IPS-18c (cell line): Measurements from ENCODE around the gene SYT13.

Source experiments
- H3K4me3 ChIP-seq: 2 replicates; pipeline ENCODE4 v1.7.0; 2013; ENCODE audit warnings: low read depth, mild to moderate bottlenecking, low read length, moderate library complexity; ENCODE audit not compliant: insufficient read depth
- H3K9me3 ChIP-seq: one replicate; pipeline ENCODE4 v1.6.1; 2013; ENCODE audit warnings: mild to moderate bottlenecking, low read length, moderate library complexity; ENCODE audit not compliant: control insufficient read depth, insufficient read depth

The SYT13 gene

GRCh38 chr11:45237711-45238315 lies 48.3 kb downstream of the SYT13 start:
- H3K4me3 ChIP-seq, result no peak overlapping the region
- H3K9me3 ChIP-seq, result peaks cover 3% of the 10 kb centered on the region

DNA sequence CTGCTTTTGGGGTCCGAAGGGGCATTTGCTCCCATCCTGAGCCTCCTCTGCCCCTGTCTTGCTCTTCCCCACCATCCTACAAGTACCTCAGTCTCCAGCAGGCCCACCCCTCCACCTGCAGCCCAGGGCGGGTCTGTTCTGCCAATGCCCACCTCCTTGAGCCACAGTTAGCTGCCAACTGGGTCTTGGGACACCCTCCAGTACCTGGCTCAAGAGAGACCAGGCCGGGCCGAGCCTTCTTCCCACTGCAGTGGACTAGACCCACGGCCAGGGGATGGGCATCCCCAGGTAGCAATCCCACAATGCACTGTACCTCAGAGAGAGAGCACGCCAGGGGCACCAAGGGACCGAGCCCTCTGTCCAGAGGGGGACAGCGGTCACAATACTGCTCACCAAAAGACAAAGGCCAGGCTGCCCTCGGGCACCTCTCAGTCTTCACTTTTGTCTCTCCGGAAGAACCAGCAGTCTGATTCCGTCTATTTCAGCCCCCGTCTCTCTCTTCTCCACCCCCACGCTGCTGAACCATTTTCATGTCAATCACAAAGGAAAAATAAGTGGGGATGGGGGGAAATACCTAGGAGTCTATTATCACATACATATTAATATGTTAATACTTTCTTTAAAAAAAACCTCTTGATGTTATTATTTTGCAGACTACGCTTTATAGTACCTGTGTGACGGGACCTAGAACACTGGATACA lies 51.7 kb downstream of the SYT13 start:
- no peak overlapping the region for H3K4me3 ChIP-seq
- H3K9me3 ChIP-seq, result peaks cover 3% of the 10 kb centered on the region

- Histone ChIP-seq H3K9me3 (peaks cover 3% of the 10 kb centered on the region), H3K4me3 (no peak overlapping the region)
These were observed 52.4 kb downstream of the SYT13 start for GRCh38 chr11:45233804-45234170.

- Histone ChIP-seq H3K9me3 (peaks cover 3% of the 10 kb centered on the region), H3K4me3 (no peak overlapping the region)
These were observed 52.9 kb downstream of the SYT13 start for GRCh38 chr11:45233121-45233803.

GRCh38 chr11:45232341-45233080 lies 53.6 kb downstream of the SYT13 start:
- H3K9me3 ChIP-seq, result peaks cover 3% of the 10 kb centered on the region
- H3K4me3 ChIP-seq, result no peak overlapping the region

DNA sequence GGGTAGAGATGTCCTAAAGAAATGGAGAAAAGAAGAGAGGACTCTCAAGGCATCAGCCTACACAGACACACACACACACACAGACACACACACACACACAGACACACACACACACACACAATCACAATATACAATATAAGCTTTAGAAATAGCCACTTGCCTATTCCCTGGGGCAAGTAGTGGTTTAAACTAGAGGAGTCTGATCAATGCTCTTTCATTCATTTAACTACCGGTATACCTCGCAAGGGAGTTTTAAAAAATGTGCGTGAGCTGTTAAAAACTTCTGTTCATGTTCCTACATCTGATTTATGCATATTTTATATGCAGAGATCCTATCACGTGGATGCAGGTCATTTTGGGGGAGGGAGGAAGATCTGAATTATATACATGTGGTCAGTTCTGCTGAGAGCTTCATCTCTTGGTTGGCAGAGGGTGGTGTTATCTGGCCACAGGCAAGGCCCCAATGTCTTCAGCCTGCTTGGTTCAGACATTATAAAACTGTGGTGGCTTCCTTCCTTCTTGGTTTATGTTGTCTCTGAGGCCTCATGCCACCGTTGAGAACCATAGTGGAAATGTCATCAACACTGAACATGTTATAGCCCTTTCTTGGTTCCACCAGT lies 56.6 kb downstream of the SYT13 start:
- Histone ChIP-seq H3K9me3 (no peaks in the 10 kb centered on the region), H3K4me3 (no peak overlapping the region)

GRCh38 chr11:45227836-45228235 lies 58.3 kb downstream of the SYT13 start:
- H3K9me3 ChIP-seq, result no peaks in the 10 kb centered on the region
- no peak overlapping the region for H3K4me3 ChIP-seq

GRCh38 chr11:45226901-45227300 lies 59.2 kb downstream of the SYT13 start:
- no peak overlapping the region; the same call in 1 of the 2 replicates for H3K4me3 ChIP-seq
- no peaks in the 10 kb centered on the region for H3K9me3 ChIP-seq

DNA sequence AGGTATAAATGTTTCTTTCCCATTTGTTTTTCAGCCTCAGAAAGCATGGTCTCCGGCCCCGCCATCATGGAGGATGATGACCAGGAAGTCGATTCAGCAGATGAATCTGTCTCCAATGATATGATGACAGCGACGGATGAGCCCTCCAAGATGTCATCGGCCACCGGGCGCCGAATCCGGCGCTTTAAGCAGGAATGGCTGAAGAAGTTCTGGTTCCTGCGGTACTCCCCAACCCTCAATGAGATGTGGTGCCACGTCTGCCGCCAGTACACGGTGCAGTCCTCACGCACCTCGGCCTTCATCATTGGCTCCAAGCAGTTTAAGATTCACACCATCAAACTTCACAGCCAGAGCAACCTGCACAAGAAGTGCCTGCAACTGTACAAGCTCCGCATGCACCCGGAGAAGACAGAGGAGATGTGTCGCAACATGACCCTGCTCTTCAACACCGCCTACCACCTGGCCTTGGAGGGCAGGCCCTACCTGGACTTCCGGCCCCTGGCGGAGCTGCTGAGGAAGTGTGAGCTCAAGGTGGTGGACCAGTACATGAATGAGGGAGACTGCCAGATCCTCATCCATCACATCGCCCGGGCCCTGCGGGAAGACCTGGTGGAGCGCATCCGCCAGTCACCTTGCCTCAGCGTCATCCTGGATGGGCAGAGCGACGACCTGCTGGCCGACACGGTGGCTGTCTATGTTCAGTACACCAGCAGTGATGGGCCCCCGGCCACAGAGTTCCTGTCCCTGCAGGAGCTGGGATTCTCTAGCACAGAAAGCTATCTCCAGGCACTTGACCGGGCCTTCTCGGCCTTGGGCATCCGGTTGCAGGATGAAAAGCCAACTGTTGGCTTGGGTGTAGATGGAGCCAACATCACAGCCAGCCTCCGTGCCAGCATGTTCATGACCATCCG lies 59.9 kb downstream of the SYT13 start:
- no peaks in the 10 kb centered on the region for H3K9me3 ChIP-seq
- H3K4me3 ChIP-seq, result no peak overlapping the region

DNA sequence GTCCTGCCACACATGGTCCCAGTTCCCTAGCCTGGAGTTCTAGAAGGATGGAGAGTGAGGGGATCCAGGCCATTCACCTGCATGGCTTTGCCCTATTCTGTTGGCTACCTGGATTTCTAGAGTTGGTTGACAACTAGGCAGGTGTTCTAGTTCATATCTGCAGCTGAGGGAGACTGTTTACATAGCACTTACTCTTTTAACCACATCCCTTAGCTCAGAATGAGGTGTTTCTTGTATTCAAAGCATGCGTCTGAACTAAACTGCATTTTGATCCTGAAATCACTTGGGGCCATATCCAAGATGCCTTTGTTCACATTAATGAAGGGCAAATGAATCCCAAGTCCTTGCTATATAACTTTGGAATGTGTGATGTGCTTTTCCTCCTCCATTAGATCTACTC lies 60.9 kb downstream of the SYT13 start:
- Histone ChIP-seq H3K4me3 (no peak overlapping the region), H3K9me3 (no peaks in the 10 kb centered on the region)

DNA sequence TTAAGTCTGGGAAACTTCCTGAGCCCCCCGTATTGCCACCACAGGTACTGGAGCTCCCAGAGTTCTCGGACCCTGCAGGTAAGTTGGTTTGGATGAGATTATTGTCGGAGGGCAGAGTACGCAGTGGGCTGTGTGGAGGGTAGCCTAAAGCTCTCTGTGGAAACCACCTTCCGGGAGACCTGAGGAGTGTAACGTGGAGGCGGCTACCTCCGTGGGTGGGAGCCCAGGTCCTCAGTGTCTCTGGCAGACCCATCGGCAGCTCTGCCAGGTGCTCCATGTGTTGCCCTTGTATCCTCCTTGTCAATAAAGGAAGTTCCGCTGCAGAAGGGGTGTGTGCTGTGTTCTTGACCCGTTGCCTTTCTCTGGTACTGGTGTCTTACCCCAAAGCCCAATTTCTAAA lies 61.4 kb downstream of the SYT13 start:
- H3K9me3 ChIP-seq, result no peaks in the 10 kb centered on the region
- no peak overlapping the region for H3K4me3 ChIP-seq

GRCh38 chr11:45223496-45223895 lies 62.6 kb downstream of the SYT13 start:
- Histone ChIP-seq H3K9me3 (no peaks in the 10 kb centered on the region), H3K4me3 (no peak overlapping the region)

DNA sequence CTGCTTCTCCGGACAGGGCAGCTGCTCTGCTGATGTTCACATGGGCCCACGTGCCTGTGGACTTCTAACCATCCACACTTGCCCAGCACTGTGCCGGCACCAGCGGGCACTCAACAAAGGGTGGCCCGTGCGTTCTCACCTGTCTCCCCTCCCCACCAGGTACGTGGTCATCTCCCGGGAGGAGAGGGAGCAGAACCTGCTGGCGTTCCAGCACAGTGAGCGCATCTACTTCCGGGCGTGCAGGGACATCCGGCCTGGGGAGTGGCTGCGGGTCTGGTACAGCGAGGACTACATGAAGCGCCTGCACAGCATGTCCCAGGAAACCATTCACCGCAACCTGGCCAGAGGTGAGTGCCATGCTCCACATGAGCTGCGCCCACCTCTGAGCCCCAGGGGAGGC lies 66.7 kb downstream of the SYT13 start:
- Histone ChIP-seq H3K4me3 (no peak overlapping the region), H3K9me3 (no peaks in the 10 kb centered on the region)

- Histone ChIP-seq H3K9me3 (no peaks in the 10 kb centered on the region), H3K4me3 (no peak overlapping the region)
These were observed 67.4 kb downstream of the SYT13 start for GRCh38 chr11:45218705-45219104.

GRCh38 chr11:45217991-45218390 lies 68.2 kb downstream of the SYT13 start:
- Histone ChIP-seq H3K9me3 (no peaks in the 10 kb centered on the region), H3K4me3 (no peak overlapping the region)

DNA sequence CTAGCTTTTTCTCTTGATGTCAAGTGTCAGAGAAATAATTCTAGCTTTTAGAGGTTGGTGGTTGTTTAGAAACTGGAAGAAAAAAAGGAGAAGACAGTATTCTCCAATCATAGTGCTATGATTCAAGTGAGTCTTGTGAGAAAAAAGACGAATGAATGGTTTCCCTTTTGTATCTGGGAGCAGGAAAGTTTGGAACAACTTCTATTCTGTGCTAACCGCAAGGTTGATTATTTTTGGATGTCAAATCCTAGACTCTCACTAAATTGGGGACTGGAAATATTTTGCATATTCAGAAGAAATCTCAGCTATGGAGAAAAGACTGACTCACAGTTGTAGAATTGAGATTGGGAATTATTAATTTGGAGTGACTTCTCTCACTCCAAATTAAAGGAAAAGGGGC lies 69.2 kb downstream of the SYT13 start:
- Histone ChIP-seq H3K9me3 (no peaks in the 10 kb centered on the region), H3K4me3 (no peak overlapping the region)

GRCh38 chr11:45216031-45216430 lies 70.1 kb downstream of the SYT13 start:
- no peaks in the 10 kb centered on the region for H3K9me3 ChIP-seq

More at GRCh38 chr11:45216031-45216430, 70.1 kb downstream of the SYT13 start:
- no peak overlapping the region for H3K4me3 ChIP-seq
